Spleen (tissue), 11 donors: ENCODE results near the gene UGT1A10. TPM values are rescaled to one million over a fixed set of nuclear protein-coding genes. Genes with fewer than 3 reads are reported as not detected.

Source experiments
- DNase-seq: peaks from one replicate; pipeline ENCODE4 v3.0.0-alpha.2; 2020
- H3K27ac ChIP-seq, 8 donors: fragments of 200-600 bp; sonication (generic) in 7 of 8; 1 replicate in 4 of 8; 2 replicates in 4 of 8; pipeline versions ENCODE4 v1.5.0 to v1.8.0; 2016 to 2021; ENCODE audit warnings: inconsistent platforms in 4 of 8, mild to moderate bottlenecking in 4 of 8, moderate library complexity in 1 of 8
- H3K27me3 ChIP-seq, 7 donors: fragments of 200-600 bp; sonication (generic) in 6 of 7; replicated peaks in 1 of 7; 1 replicate in 4 of 7; 2 replicates in 3 of 7; pipeline versions ENCODE4 v1.5.0 to v1.8.0; 2016 to 2021; ENCODE audit warnings: inconsistent platforms in 3 of 7, mild to moderate bottlenecking in 1 of 7
- H3K36me3 ChIP-seq, 6 donors: fragments of 200-600 bp; sonication (generic) in 5 of 6; 1 replicate in 4 of 6; 2 replicates in 2 of 6; pipeline versions ENCODE4 v1.5.0 to v1.8.0; 2016 to 2021; ENCODE audit warnings: inconsistent platforms in 2 of 6
- H3K4me1 ChIP-seq, 6 donors: fragments of 200-600 bp; sonication (generic) in 5 of 6; 1 replicate in 3 of 6; 2 replicates in 3 of 6; pipeline versions ENCODE4 v1.5.0 to v1.8.0; 2016 to 2021; ENCODE audit warnings: inconsistent platforms in 3 of 6
- H3K4me3 ChIP-seq, 8 donors: fragments of 200-600 bp; sonication (generic) in 7 of 8; 1 replicate in 4 of 8; 2 replicates in 4 of 8; pipeline versions ENCODE4 v1.5.0 to v1.8.0; 2016 to 2021; ENCODE audit warnings: inconsistent platforms in 4 of 8, mild to moderate bottlenecking in 4 of 8, moderate library complexity in 2 of 8
- H3K9me3 ChIP-seq, 8 donors: fragments of 200-600 bp; sonication (generic) in 7 of 8; 1 replicate in 4 of 8; 2 replicates in 4 of 8; pipeline versions ENCODE4 v1.5.0 to v1.8.0; 2016 to 2021; ENCODE audit warnings: inconsistent platforms in 4 of 8
- CTCF ChIP-seq, 11 experiments: fragments of 200-600 bp in 7 of 11; fragments of 450-650 bp in 4 of 11; sonication (generic) in 4 of 11; IDR thresholded peaks in 8 of 11; conservative IDR thresholded peaks in 3 of 11; 1 replicate in 7 of 11; 2 replicates in 4 of 11; pipeline versions ENCODE4 v1.4.0 to v1.8.0; 2016 to 2021; ENCODE audit warnings: antibody characterized with exemption in 11 of 11, inconsistent platforms in 4 of 11, mild to moderate bottlenecking in 1 of 11
- POLR2A ChIP-seq, 3 donors: fragments of 450-650 bp; IDR thresholded peaks; one replicate each; pipeline ENCODE4 v1.5.1; 2017; ENCODE audit warnings: antibody characterized with exemption in 3 of 3, mild to moderate bottlenecking in 1 of 3
- POLR2AphosphoS5 ChIP-seq, 3 donors: sonication (generic); formaldehyde crosslinking; IDR thresholded peaks; one replicate each; pipeline ENCODE4 v1.5.1; 2017; ENCODE audit warnings: antibody characterized with exemption in 3 of 3
- WGBS, 5 donors: extraction: QIAGEN DNeasy Blood & Tissue Kit in 3 of 5; methylation state at CpG; one replicate each; pipeline versions ENCODE4 v1.1.5 to v1.1.7; 2013 to 2018; 5-methylcytosine and 5-hydroxymethylcytosine counted together
- intact Hi-C: fragments of 100-400 bp; cut with DNase I; formaldehyde crosslinking; loops from one replicate; pipeline ENCODE4 v1.15.0; 2023; ENCODE audit warnings: low total_unique reads
- polyA plus RNA-seq, 3 donors: library from polyadenylated mRNA; stranded (reverse); fragments of 200-250 nt; gene quantifications; one replicate each; pipeline ENCODE4 v1.2.1, GENCODE V29; 2013
- total RNA-seq, 7 donors: library from RNA; depleted of rRNA in 3 of 7; stranded (reverse); fragments of >200 nt in 3 of 7; fragmentation: NEBNext Ultra II Directional in 4 of 7; extraction: Animal tissue kit (Norgen Biotek cat#: 25700) in 4 of 7; gene quantifications; one replicate each; pipeline versions ENCODE4 v1.1.0 to v1.2.1, GENCODE V29; 2016 to 2021
- donor health status: healthy with polysubstance abuse.
- donor health status: DM: no; HTN: no; CAD: no; lungs with moderate emphysema.
- donor health status: DM: no; HTN: no; CAD: no.
- donor health status: Bipolar disorder and iron deficiency.
- donor health status: healthy.
- donor health status: DM: no; HTN: no; CAD: no.
- donor health status: DM: yes; HTN: yes; CAD: no.

Gene UGT1A10
- total and polyA plus RNA-seq, 10 donors = 0.03 TPM; not detected in 9

- Histone ChIP-seq H3K36me3 (no peaks in the 10 kb centered on the region), H3K27ac (no peak overlapping the region), H3K9me3 (peaks cover 0 to 9% (median 0%) of the 10 kb centered on the region in 8 donors), H3K4me1 (no peaks in the 10 kb centered on the region), H3K27me3 (peaks cover 0 to 8% (median 0%) of the 10 kb centered on the region in 7 donors), H3K4me3 (no peak overlapping the region)
- 88 to 96% (median 94%) methylated on average over 4 of the region's 4 CpGs for WGBS, 5 donors
- no peak for DNase-seq
- intact Hi-C loops = no loop called here
- TF ChIP-seq POLR2AphosphoS5 (IDR thresholded peaks at IDR 0.05) (no peak), POLR2A (IDR thresholded peaks at IDR 0.05) (no peak), CTCF (IDR thresholded peaks at IDR 0.05 in 8 of 11, conservative IDR thresholded peaks at IDR 0.05 in 3 of 11) (no peak)
Observed at GRCh38 chr2:233668605-233669260, 32.5 kb downstream of the UGT1A10 start.

DNA sequence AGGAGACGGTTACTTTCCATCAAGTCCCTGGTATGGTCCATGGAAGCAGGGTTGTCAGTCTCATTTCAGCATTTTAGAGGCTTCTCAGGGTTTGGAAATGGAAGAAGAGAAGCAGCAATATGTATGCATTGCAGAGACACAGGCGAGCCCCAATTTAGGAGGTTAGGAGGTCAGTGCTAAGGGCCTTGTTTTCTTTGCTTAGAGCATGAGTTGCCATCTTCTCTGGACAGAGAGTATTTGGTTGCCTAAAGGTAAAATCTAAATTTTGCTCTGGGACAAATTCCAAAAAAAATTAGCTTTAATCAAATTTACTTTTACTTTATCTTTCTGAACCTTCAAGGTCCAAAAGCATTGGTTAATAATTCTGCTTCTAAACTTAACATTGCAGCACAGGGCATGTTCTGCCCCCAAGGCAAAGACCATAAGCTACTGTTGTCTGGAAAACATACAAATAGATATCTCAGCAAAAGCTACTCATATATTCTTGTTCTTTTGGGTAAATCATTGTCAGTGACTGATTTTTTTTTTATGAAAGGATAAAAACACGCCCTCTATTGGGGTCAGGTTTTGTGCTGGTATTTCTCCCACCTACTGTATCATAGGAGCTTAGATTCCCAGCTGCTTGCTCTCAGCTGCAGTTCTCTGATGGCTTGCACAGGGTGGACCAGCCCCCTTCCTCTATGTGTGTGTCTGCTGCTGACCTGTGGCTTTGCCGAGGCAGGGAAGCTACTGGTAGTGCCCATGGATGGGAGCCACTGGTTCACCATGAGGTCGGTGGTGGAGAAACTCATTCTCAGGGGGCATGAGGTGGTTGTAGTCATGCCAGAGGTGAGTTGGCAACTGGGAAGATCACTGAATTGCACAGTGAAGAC is 35.3 kb downstream of the UGT1A10 start, which contains the start of gene UGT1A9:
Gene UGT1A9, plus strand, starts transcription at position 609 of the 872 bp plus-strand sequence. Its CDS starts 37 bp downstream, at position 646.
- H3K4me3 ChIP-seq = no peak within 1 kb of the TSS

DNA sequence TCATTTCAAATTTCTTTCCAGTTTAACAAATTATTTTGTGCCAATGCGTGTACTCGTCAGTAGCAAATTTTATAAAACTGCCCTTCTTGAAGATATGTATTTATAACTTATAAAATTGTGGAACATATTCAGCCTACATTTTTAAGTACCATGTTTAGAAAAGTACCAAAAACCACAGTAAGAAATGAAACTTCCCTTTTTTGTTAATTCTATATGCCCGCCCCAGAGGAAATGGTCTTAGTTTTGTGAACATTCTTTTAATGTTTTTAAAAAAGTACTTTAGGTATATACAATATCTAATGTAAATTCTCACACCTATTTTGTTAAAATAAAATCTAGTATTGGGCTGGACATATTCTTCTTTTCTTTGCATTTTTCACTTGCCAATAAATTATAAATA is 36.6 kb downstream of the UGT1A10 start:
- no peaks in the 10 kb centered on the region for H3K4me1 ChIP-seq
- no peak overlapping the region for H3K4me3 ChIP-seq
- H3K36me3 ChIP-seq = no peaks in the 10 kb centered on the region
- H3K27me3 ChIP-seq = peaks cover 0 to 8% (median 0%) of the 10 kb centered on the region in 7 donors
- intact Hi-C loops = no loop called here
- no peak overlapping the region for H3K27ac ChIP-seq
- 51 to 73% (median 59%) methylated on average over 3 of the region's 3 CpGs for WGBS, 5 donors
- H3K9me3 ChIP-seq = no peaks in the 10 kb centered on the region
- TF ChIP-seq POLR2AphosphoS5 (IDR thresholded peaks at IDR 0.05) = no peak
- DNase-seq = no peak

More for the DNA sequence above, 35.3 kb downstream of the UGT1A10 start, which contains the start of gene UGT1A9:
- H3K9me3 ChIP-seq = no peaks in the 10 kb centered on the region
- WGBS, 5 donors = 76 to 90% (median 87%) methylated on average over 4 to 5 of the region's 5 CpGs
- no peak within 1 kb of the TSS for H3K27ac ChIP-seq
- intact Hi-C loops = no loop called here
- peaks cover 0 to 8% (median 0%) of the 10 kb centered on the region in 7 donors for H3K27me3 ChIP-seq
- H3K36me3 ChIP-seq = no peaks in the 10 kb centered on the region
- no peak for TF ChIP-seq CTCF (IDR thresholded peaks at IDR 0.05 in 8 of 11, conservative IDR thresholded peaks at IDR 0.05 in 3 of 11)
- no peak for TF ChIP-seq POLR2A (IDR thresholded peaks at IDR 0.05)
- no peak for TF ChIP-seq POLR2AphosphoS5 (IDR thresholded peaks at IDR 0.05)
- no peak for DNase-seq
- no peaks in the 10 kb centered on the region for H3K4me1 ChIP-seq

GRCh38 chr2:233673896-233674295 is 37.6 kb downstream of the UGT1A10 start:
- Histone ChIP-seq H3K36me3 (no peaks in the 10 kb centered on the region), H3K27ac (no peak overlapping the region), H3K9me3 (no peaks in the 10 kb centered on the region), H3K27me3 (peaks cover 0 to 8% (median 0%) of the 10 kb centered on the region in 7 donors), H3K4me1 (no peaks in the 10 kb centered on the region), H3K4me3 (no peak overlapping the region)
- no peak for TF ChIP-seq POLR2AphosphoS5 (IDR thresholded peaks at IDR 0.05)
- TF ChIP-seq POLR2A (IDR thresholded peaks at IDR 0.05) = no peak
- no peak for TF ChIP-seq CTCF (IDR thresholded peaks at IDR 0.05 in 8 of 11, conservative IDR thresholded peaks at IDR 0.05 in 3 of 11)
- intact Hi-C loops = no loop called here
- DNase-seq = no peak
